ENCODE results near the gene ECE1.

ECE1 gene

GRCh38 chr1:21246905-21247642 lies 43.2 kb downstream of the ECE1 start:
- no peak overlapping the region for H3K9ac ChIP-seq (ENCODE audit: low read depth, low read length)
- no peaks in the 10 kb centered on the region for H3K27me3 ChIP-seq (ENCODE audit: control insufficient read depth, insufficient read depth, low read length)
- no peak overlapping the region for H3K4me3 ChIP-seq (ENCODE audit: low read depth, low read length)
- H3K9me3 ChIP-seq (ENCODE audit: control insufficient read depth, insufficient read depth, low read length) = no peaks in the 10 kb centered on the region
- H3K4me1 ChIP-seq (ENCODE audit: control insufficient read depth, insufficient read depth, low read length) = no peaks in the 10 kb centered on the region
- H3K36me3 ChIP-seq (ENCODE audit: control insufficient read depth, insufficient read depth, low read length) = peaks cover 4% of the 10 kb centered on the region

GRCh38 chr1:21245688-21246229 lies 44.5 kb downstream of the ECE1 start:
- H3K9ac ChIP-seq (ENCODE audit: low read depth, low read length) = no peak overlapping the region
- H3K9me3 ChIP-seq (ENCODE audit: control insufficient read depth, insufficient read depth, low read length) = no peaks in the 10 kb centered on the region
- H3K36me3 ChIP-seq (ENCODE audit: control insufficient read depth, insufficient read depth, low read length) = peaks cover 4% of the 10 kb centered on the region
- H3K4me1 ChIP-seq (ENCODE audit: control insufficient read depth, insufficient read depth, low read length) = peaks cover 2% of the 10 kb centered on the region
- H3K4me3 ChIP-seq (ENCODE audit: low read depth, low read length) = no peak overlapping the region
- H3K27me3 ChIP-seq (ENCODE audit: control insufficient read depth, insufficient read depth, low read length) = no peaks in the 10 kb centered on the region

DNA sequence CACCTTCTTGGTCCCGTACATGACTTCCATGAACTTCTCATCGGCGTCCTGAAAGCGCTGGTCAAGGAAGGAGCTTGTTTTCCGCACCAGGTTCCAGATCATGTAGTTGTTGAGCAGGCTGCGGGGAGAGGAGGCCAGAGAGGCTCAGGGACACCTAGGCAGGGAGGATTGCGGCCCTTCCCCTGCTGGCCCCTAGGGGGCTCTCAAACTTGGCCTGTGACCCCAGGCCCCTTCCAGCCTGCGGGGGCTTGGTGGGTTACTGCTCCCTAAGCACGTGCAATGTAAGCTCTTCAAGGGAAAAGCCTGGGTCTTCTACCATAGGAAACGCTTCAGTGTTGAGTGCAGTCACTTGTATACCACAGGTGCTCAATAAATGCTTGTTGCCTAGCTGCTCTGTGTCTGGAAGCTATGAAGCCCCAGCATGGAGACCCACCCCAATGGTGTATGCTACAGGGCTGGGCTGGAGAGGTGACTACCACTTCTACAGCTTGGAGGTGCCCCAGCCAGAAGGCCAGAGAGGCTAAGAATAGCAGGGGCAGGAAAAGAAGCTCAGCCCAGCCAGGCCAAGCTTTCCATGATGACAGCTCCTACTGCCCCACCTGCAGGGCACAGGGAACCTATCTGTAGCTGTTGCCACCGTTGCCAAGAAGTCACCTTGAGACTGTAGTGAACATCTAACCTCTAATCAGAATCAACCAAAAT lies 45.1 kb downstream of the ECE1 start:
- Histone ChIP-seq H3K9me3 (ENCODE audit: control insufficient read depth, insufficient read depth, low read length) (no peaks in the 10 kb centered on the region), H3K4me3 (ENCODE audit: low read depth, low read length) (no peak overlapping the region), H3K9ac (ENCODE audit: low read depth, low read length) (no peak overlapping the region), H3K4me1 (ENCODE audit: control insufficient read depth, insufficient read depth, low read length) (peaks cover 2% of the 10 kb centered on the region), H3K27me3 (ENCODE audit: control insufficient read depth, insufficient read depth, low read length) (no peaks in the 10 kb centered on the region), H3K36me3 (ENCODE audit: control insufficient read depth, insufficient read depth, low read length) (peaks cover 4% of the 10 kb centered on the region)

DNA sequence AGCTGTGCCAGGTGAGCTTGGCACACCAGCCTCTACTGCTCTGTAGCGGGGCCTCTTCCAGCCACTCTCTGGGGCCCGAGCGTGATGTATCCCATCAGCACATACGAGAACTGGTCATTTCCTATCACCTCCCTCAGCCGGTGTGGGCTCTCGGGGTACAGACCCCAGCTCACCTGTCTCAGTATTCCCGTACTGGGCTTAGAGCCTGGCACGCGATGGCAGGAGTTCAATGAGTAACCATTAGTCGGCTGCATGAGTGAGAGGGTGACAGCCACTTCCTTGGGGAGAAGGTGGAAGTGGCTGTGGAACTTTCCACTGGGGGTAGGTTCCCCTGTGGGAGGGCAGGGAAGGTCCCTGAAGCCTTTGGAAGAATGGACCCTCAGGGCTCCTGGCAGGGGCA lies 46.1 kb downstream of the ECE1 start:
- Histone ChIP-seq H3K4me1 (ENCODE audit: control insufficient read depth, insufficient read depth, low read length) (peaks cover 2% of the 10 kb centered on the region), H3K9me3 (ENCODE audit: control insufficient read depth, insufficient read depth, low read length) (no peaks in the 10 kb centered on the region), H3K9ac (ENCODE audit: low read depth, low read length) (no peak overlapping the region), H3K27me3 (ENCODE audit: control insufficient read depth, insufficient read depth, low read length) (no peaks in the 10 kb centered on the region), H3K36me3 (ENCODE audit: control insufficient read depth, insufficient read depth, low read length) (peaks cover 4% of the 10 kb centered on the region), H3K4me3 (ENCODE audit: low read depth, low read length) (no peak overlapping the region)

DNA sequence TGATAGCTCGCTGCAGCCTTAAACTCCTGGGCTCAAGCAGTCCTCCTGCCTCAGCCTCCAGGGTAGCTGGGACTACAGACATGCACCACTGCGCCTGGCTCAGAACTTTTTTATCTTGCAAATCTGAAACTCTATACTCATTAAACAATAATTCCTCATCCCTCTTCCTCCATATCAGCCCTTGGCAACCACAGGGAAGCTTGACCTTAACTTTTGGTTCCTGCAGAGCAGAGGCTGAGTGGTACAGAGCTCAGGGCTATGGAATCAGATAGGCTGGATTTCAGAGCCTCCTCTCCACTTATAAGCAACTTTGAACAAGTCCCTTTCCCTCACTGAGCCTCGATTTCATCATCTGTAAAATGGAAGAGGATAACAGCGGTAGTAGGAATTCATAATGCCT lies 47.4 kb downstream of the ECE1 start:
- Histone ChIP-seq H3K9me3 (ENCODE audit: control insufficient read depth, insufficient read depth, low read length) (no peaks in the 10 kb centered on the region), H3K4me1 (ENCODE audit: control insufficient read depth, insufficient read depth, low read length) (peaks cover 2% of the 10 kb centered on the region), H3K9ac (ENCODE audit: low read depth, low read length) (no peak overlapping the region), H3K4me3 (ENCODE audit: low read depth, low read length) (no peak overlapping the region), H3K27me3 (ENCODE audit: control insufficient read depth, insufficient read depth, low read length) (no peaks in the 10 kb centered on the region), H3K36me3 (ENCODE audit: control insufficient read depth, insufficient read depth, low read length) (peaks cover 4% of the 10 kb centered on the region)

- H3K9ac ChIP-seq (ENCODE audit: low read depth, low read length) = no peak overlapping the region
- H3K27me3 ChIP-seq (ENCODE audit: control insufficient read depth, insufficient read depth, low read length) = no peaks in the 10 kb centered on the region
- peaks cover 2% of the 10 kb centered on the region for H3K4me1 ChIP-seq (ENCODE audit: control insufficient read depth, insufficient read depth, low read length)
- H3K9me3 ChIP-seq (ENCODE audit: control insufficient read depth, insufficient read depth, low read length) = no peaks in the 10 kb centered on the region
- no peak overlapping the region for H3K4me3 ChIP-seq (ENCODE audit: low read depth, low read length)
- peaks cover 4% of the 10 kb centered on the region for H3K36me3 ChIP-seq (ENCODE audit: control insufficient read depth, insufficient read depth, low read length)
These were observed 48.3 kb downstream of the ECE1 start for GRCh38 chr1:21241771-21242581.

GRCh38 chr1:21240706-21241105 lies 49.6 kb downstream of the ECE1 start:
- H3K4me1 ChIP-seq (ENCODE audit: control insufficient read depth, insufficient read depth, low read length) = peaks cover 2% of the 10 kb centered on the region
- no peak overlapping the region for H3K9ac ChIP-seq (ENCODE audit: low read depth, low read length)
- no peaks in the 10 kb centered on the region for H3K9me3 ChIP-seq (ENCODE audit: control insufficient read depth, insufficient read depth, low read length)
- no peaks in the 10 kb centered on the region for H3K27me3 ChIP-seq (ENCODE audit: control insufficient read depth, insufficient read depth, low read length)
- no peak overlapping the region for H3K4me3 ChIP-seq (ENCODE audit: low read depth, low read length)
- H3K36me3 ChIP-seq (ENCODE audit: control insufficient read depth, insufficient read depth, low read length) = peaks cover 4% of the 10 kb centered on the region

GRCh38 chr1:21239221-21239620 lies 51.0 kb downstream of the ECE1 start:
- H3K36me3 ChIP-seq (ENCODE audit: control insufficient read depth, insufficient read depth, low read length) = peaks cover 4% of the 10 kb centered on the region
- no peaks in the 10 kb centered on the region for H3K27me3 ChIP-seq (ENCODE audit: control insufficient read depth, insufficient read depth, low read length)
- no peak overlapping the region for H3K9ac ChIP-seq (ENCODE audit: low read depth, low read length)
- no peak overlapping the region for H3K4me3 ChIP-seq (ENCODE audit: low read depth, low read length)
- no peaks in the 10 kb centered on the region for H3K9me3 ChIP-seq (ENCODE audit: control insufficient read depth, insufficient read depth, low read length)
- peaks cover 2% of the 10 kb centered on the region for H3K4me1 ChIP-seq (ENCODE audit: control insufficient read depth, insufficient read depth, low read length)

GRCh38 chr1:21238141-21238800 lies 52.0 kb downstream of the ECE1 start:
- peak overlapping the region; percentile 24 for H3K9ac ChIP-seq (ENCODE audit: low read depth, low read length)

GRCh38 chr1:21237446-21238088 lies 52.7 kb downstream of the ECE1 start:
- Histone ChIP-seq H3K27me3 (ENCODE audit: control insufficient read depth, insufficient read depth, low read length) (no peaks in the 10 kb centered on the region), H3K9ac (ENCODE audit: low read depth, low read length) (peak overlapping the region; percentile 24), H3K9me3 (ENCODE audit: control insufficient read depth, insufficient read depth, low read length) (no peaks in the 10 kb centered on the region), H3K36me3 (ENCODE audit: control insufficient read depth, insufficient read depth, low read length) (no peaks in the 10 kb centered on the region), H3K4me1 (ENCODE audit: control insufficient read depth, insufficient read depth, low read length) (peaks cover 2% of the 10 kb centered on the region), H3K4me3 (ENCODE audit: low read depth, low read length) (no peak overlapping the region)

More at GRCh38 chr1:21238141-21238800, 52.0 kb downstream of the ECE1 start:
- peaks cover 2% of the 10 kb centered on the region for H3K4me1 ChIP-seq (ENCODE audit: control insufficient read depth, insufficient read depth, low read length)
- no peaks in the 10 kb centered on the region for H3K36me3 ChIP-seq (ENCODE audit: control insufficient read depth, insufficient read depth, low read length)
- H3K27me3 ChIP-seq (ENCODE audit: control insufficient read depth, insufficient read depth, low read length) = no peaks in the 10 kb centered on the region
- H3K9me3 ChIP-seq (ENCODE audit: control insufficient read depth, insufficient read depth, low read length) = no peaks in the 10 kb centered on the region
- H3K4me3 ChIP-seq (ENCODE audit: low read depth, low read length) = no peak overlapping the region

- Histone ChIP-seq H3K27me3 (ENCODE audit: control insufficient read depth, insufficient read depth, low read length) (no peaks in the 10 kb centered on the region), H3K9me3 (ENCODE audit: control insufficient read depth, insufficient read depth, low read length) (no peaks in the 10 kb centered on the region), H3K4me3 (ENCODE audit: low read depth, low read length) (no peak overlapping the region), H3K9ac (ENCODE audit: low read depth, low read length) (no peak overlapping the region), H3K36me3 (ENCODE audit: control insufficient read depth, insufficient read depth, low read length) (no peaks in the 10 kb centered on the region), H3K4me1 (ENCODE audit: control insufficient read depth, insufficient read depth, low read length) (no peaks in the 10 kb centered on the region)
These were observed 54.1 kb downstream of the ECE1 start for GRCh38 chr1:21236178-21236577.

Measured in iPS-15b (cell line).